Measurements from ENCODE around the gene CNTN5. TPM values are rescaled to one million over a fixed set of nuclear protein-coding genes. Genes with fewer than 3 reads are reported as not detected.

The CNTN5 gene
- total RNA-seq, 2 experiments from 2014 or later = not detected

GRCh38 chr11:99519095-99519494, 498.3 kb downstream of the CNTN5 start:
- intact Hi-C loops (cut with DNase I, micrococcal nuclease) = no loop called here
- H3K36me3 ChIP-seq (ENCODE audit: insufficient read depth, low read length) = no peaks in the 10 kb centered on the region
- peaks cover 0 to 4% of the 10 kb centered on the region in 2 experiments for H3K9me3 ChIP-seq (ENCODE audit: control insufficient read depth in 1 of 2, insufficient read depth in 1 of 2, low read length in 2 of 2)
- DNase-seq (no peak), ATAC-seq (ENCODE audit: poor library complexity) (no peak)
- no peaks in the 10 kb centered on the region for H3K27me3 ChIP-seq (ENCODE audit: control insufficient read depth in 1 of 2, insufficient read depth in 2 of 2, low read length in 2 of 2)
- Mint-ChIP-seq H3K27ac (no peak overlapping the region), H3K4me1 (ENCODE audit: low read depth) (no peaks in the 10 kb centered on the region), H3K36me3 (ENCODE audit: low read depth) (no peaks in the 10 kb centered on the region), H3K9me3 (peaks cover 9% of the 10 kb centered on the region), H3K4me3 (no peak overlapping the region), H3K27me3 (no peaks in the 10 kb centered on the region)
- H3K4me1 ChIP-seq (ENCODE audit: insufficient read depth, low read length) = no peaks in the 10 kb centered on the region
- ChIA-PET CTCF (no interaction called here), POLR2A (no interaction called here)
- no peak for TF ChIP-seq CTCF (IDR thresholded peaks at IDR 0.05)
- no peak overlapping the region for H3K27ac ChIP-seq (ENCODE audit: low read depth in 1 of 2, low read length in 2 of 2)
- no peak overlapping the region for H3K4me3 ChIP-seq (ENCODE audit: low read length)

GRCh38 chr11:99522467-99523173, 501.9 kb downstream of the CNTN5 start:
- Mint-ChIP-seq H3K4me1 (ENCODE audit: low read depth) (no peaks in the 10 kb centered on the region), H3K27ac (no peak overlapping the region), H3K36me3 (ENCODE audit: low read depth) (no peaks in the 10 kb centered on the region), H3K9me3 (peaks cover 10% of the 10 kb centered on the region), H3K4me3 (no peak overlapping the region), H3K27me3 (no peaks in the 10 kb centered on the region)
- no peaks in the 10 kb centered on the region for H3K36me3 ChIP-seq (ENCODE audit: insufficient read depth, low read length)
- no peak overlapping the region for H3K4me3 ChIP-seq (ENCODE audit: low read length)
- H3K27ac ChIP-seq (ENCODE audit: low read depth in 1 of 2, low read length in 2 of 2) = no peak overlapping the region
- H3K4me1 ChIP-seq (ENCODE audit: insufficient read depth, low read length) = no peaks in the 10 kb centered on the region
- intact Hi-C loops (cut with DNase I, micrococcal nuclease) = no loop called here
- TF ChIP-seq CTCF (IDR thresholded peaks at IDR 0.05) = no peak
- POLR2A ChIA-PET = no interaction called here
- H3K9me3 ChIP-seq (ENCODE audit: control insufficient read depth in 1 of 2, insufficient read depth in 1 of 2, low read length in 2 of 2) = peaks cover 0 to 4% of the 10 kb centered on the region in 2 experiments
- ATAC-seq (ENCODE audit: poor library complexity) = no peak
- H3K27me3 ChIP-seq (ENCODE audit: control insufficient read depth in 1 of 2, insufficient read depth in 2 of 2, low read length in 2 of 2) = no peaks in the 10 kb centered on the region
- no peak for DNase-seq
- CTCF ChIA-PET = no interaction called here

GRCh38 chr11:99531468-99531867, 510.7 kb downstream of the CNTN5 start:
- peaks cover 17% of the 10 kb centered on the region for H3K9me3 Mint-ChIP-seq
- CTCF ChIA-PET = no interaction called here
- no peak for TF ChIP-seq CTCF (IDR thresholded peaks at IDR 0.05)
- peaks cover 0 to 19% of the 10 kb centered on the region in 2 experiments for H3K9me3 ChIP-seq (ENCODE audit: control insufficient read depth in 1 of 2, insufficient read depth in 1 of 2, low read length in 2 of 2)
- H3K27ac Mint-ChIP-seq = no peak overlapping the region
- no peaks in the 10 kb centered on the region for H3K27me3 ChIP-seq (ENCODE audit: control insufficient read depth in 1 of 2, insufficient read depth in 2 of 2, low read length in 2 of 2)
- no peaks in the 10 kb centered on the region for H3K27me3 Mint-ChIP-seq
- H3K36me3 Mint-ChIP-seq (ENCODE audit: low read depth) = no peaks in the 10 kb centered on the region
- no peaks in the 10 kb centered on the region for H3K4me1 Mint-ChIP-seq (ENCODE audit: low read depth)
- no peak for DNase-seq
- no peaks in the 10 kb centered on the region for H3K36me3 ChIP-seq (ENCODE audit: insufficient read depth, low read length)
- no peak for ATAC-seq (ENCODE audit: poor library complexity)
- intact Hi-C loops (cut with DNase I, micrococcal nuclease) = no loop called here
- POLR2A ChIA-PET = no interaction called here
- H3K4me3 Mint-ChIP-seq = no peak overlapping the region
- no peak overlapping the region for H3K4me3 ChIP-seq (ENCODE audit: low read length)
- no peaks in the 10 kb centered on the region for H3K4me1 ChIP-seq (ENCODE audit: insufficient read depth, low read length)
- no peak overlapping the region for H3K27ac ChIP-seq (ENCODE audit: low read depth in 1 of 2, low read length in 2 of 2)

Data from CD4-positive, alpha-beta T cell (primary cell).